Measurements from ENCODE around the gene MPC1L.

DNA sequence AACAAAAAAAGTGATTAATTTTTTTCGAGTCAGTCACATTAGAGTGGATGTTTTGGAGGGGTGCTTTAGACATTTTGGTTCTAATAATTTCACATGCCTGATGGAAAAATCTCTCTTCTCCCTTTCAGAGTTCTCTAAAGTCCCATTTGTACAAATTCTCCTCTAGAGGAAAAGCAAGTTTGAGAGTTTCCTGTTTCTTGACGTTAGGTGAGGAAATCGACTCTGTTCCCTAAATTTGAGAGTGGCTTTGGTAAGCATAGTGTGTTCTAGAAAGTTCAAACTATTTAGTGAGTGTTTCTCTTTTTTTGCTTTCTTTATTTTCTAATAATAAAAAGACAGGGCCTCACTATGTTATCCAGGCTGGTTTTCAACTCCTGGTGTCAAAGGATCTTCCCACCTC is 44.1 kb upstream of the MPC1L start:
- TF ChIP-seq CTCF (IDR thresholded peaks at IDR 0.05) (no peak), POLR2A (IDR thresholded peaks at IDR 0.05) (no peak)

All from Peyer's patch (tissue), 4 donors.